ENCODE measurements around the gene PPP1R9A.

PPP1R9A gene

DNA sequence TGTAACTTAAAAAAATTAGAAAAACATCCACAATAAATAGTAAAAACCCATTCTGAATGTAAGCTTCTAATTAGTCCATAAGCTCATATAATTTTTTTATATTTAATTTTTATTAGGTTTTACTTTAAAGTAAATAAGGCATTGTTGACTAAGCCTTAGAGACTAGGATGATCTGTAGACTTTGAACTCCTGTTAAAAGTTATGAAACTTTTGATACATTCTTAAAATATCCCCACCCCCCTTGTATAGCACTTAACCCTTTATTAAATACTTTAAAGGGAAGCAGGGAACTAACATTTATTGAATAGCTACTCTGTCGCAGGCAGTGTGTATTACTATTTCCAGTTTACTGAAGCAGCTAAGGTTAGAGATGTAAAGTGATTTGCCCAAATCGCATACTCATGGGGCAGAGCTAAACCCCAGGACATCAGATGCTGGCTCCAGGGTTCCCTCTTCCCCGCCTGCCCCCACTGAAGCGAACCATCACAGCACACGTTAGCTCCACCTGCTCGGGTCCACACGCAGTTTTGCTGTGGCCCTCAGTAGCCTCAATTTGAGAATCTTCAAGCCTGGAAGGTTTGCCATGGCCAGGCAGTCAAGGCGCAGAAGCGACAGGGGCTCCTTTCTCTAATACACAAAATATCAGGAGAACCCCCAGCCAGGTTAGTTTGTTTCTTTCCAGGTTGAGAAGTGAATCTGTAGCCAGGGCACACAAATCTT lies 416.2 kb downstream of the PPP1R9A start:
- Mint-ChIP-seq H3K27me3 (no peaks in the 10 kb centered on the region), H3K4me1 (no peaks in the 10 kb centered on the region), H3K4me3 (no peak overlapping the region), H3K9me3 (peaks cover 0 to 11% of the 10 kb centered on the region in 2 donors), H3K27ac (no peak overlapping the region)
- DNase-seq (no peak), ATAC-seq (no peak)

DNA sequence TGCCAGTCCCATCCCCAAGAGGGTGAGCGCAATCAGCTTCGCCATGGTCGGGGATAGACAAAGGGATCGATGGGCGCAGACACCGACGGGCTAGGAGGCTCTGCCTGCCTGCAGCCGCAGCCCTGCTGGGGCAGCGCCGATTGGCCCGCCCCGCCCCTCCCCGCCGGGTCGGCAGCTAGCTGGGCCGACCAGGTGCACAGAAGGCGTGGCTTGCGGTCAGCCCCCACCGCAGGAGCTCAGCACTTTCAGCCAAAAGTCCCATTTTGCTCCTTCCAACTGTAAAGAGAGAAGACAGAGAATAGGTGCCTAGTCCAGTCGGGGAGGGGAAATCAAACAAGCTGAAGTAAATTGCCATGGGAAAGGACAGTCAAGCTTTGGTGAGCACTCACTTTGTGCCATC lies 417.0 kb downstream of the PPP1R9A start, which contains the start of gene PON1:
Gene PON1 (minus strand): TSS at position 102 of the 400 bp plus-strand sequence. CDS start 57 bp downstream, at position 45.
- DNase-seq, result peak in 1 of 2 donors; percentile 9
- H3K4me1 Mint-ChIP-seq, result no peaks in the 10 kb centered on the region
- no peaks in the 10 kb centered on the region for H3K27me3 Mint-ChIP-seq
- ATAC-seq, result peak; percentile 56
- peaks cover 0 to 11% of the 10 kb centered on the region in 2 donors for H3K9me3 Mint-ChIP-seq
- no peak within 1 kb of the TSS for H3K4me3 Mint-ChIP-seq
- H3K27ac Mint-ChIP-seq, result no peak within 1 kb of the TSS

DNA sequence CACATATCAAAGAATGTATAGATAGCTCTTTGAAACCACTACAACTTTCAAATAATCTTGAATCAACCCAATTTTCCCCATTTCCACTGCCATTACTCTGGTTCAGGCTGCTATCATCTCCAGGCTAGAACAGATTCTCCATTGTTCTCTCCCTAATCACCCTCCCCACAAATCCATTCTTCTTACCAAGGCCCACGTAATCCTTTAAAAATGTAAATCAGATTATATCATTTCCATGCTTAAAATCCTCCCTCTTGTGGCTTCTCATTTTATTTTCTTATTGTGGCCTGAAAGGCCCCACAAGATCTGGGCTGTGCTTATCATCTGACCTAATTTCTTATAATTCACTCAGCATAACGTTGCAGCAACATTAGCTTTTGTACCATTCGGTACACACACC lies 420.0 kb downstream of the PPP1R9A start:
- H3K27ac Mint-ChIP-seq, result no peak overlapping the region
- no peak overlapping the region for H3K4me3 Mint-ChIP-seq
- no peaks in the 10 kb centered on the region for H3K27me3 Mint-ChIP-seq
- peaks cover 0 to 11% of the 10 kb centered on the region in 2 donors for H3K9me3 Mint-ChIP-seq
- DNase-seq (no peak), ATAC-seq (no peak)
- H3K4me1 Mint-ChIP-seq, result peaks cover 12% of the 10 kb centered on the region

DNA sequence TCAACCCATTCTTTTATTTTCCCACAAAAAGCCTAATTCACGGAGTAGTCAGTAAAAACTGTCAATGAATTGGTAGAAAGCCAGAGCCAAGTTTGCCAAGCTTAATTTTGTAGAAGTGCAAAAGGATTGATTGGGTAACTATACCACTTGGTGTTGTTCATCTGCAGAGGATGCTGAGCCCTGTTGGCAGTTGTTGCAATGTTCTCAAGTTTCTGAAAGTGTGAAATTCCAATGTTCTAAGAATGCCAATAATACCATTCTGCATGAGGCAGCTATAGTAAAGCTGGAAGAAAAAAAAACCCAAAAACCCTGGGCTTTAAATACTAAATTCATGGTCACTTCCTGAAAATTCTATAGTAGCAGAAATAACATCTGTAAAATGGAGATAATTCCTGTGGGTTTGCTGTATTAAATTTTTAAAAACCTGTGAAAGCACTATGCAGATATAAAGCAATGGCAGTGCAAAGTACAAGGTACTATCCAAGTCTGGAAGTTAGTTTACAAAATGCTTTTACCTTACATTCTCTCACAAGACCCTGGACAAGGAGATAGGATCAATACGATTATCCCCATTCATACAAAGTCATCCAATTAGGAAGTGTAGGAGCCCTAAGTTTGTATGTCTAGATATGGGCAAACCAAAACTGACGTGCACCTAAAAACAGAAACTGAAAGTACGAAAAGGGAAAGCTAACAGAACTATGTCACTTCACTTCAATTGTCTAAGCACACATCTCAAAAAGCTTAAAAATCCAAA lies 423.0 kb downstream of the PPP1R9A start:
- Mint-ChIP-seq H3K27ac (peak overlapping the region; percentile 6 to 71), H3K4me3 (peak overlapping the region; percentile 45 to 73), H3K4me1 (peaks cover 12% of the 10 kb centered on the region), H3K27me3 (no peaks in the 10 kb centered on the region), H3K9me3 (peaks cover 0 to 11% of the 10 kb centered on the region in 2 donors)
- DNase-seq (peak in 1 of 2 donors; percentile 2), ATAC-seq (peak; percentile 66)

DNA sequence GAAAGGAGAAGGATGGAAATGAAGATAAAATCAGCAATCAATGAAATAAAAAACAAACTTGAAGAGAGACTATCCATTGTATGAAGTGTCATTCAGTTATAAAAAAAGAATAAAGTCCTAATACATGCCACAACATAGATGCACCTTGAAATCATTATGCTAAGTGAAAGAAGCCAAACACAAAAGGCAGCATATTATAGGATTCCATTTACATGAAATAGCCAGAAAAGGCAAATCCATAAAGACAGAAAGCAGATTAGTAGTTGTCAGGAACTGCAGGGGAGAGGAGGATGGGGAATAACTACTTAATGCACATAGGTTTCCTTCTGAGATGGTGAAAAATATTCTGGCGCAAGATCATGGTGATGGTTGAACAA lies 423.6 kb downstream of the PPP1R9A start:
- Mint-ChIP-seq H3K27me3 (no peaks in the 10 kb centered on the region), H3K27ac (peak overlapping the region; percentile 6 to 71), H3K4me1 (peaks cover 12% of the 10 kb centered on the region), H3K9me3 (peaks cover 0 to 11% of the 10 kb centered on the region in 2 donors), H3K4me3 (peak overlapping the region; percentile 45 to 73)
- no peak for ATAC-seq
- no peak for DNase-seq

DNA sequence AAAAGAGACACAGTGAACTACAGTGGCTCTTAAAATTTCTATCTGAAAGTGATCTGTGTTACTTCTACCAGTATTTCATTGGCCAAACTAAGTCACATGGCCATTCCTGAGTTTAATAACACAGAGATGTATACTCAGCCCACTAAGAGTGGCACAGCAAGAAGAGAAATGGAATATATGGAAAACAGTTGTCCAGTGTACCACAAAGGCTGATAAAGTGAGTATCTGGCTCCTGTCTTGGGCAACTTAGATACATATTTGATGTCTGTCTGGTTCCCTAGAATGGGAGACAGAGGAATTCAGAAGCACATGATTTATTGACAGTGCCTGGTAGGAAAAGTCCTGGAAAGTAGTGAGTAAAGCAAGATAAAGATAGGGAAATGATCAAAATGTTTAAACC lies 427.1 kb downstream of the PPP1R9A start:
- Mint-ChIP-seq H3K4me3 (no peak overlapping the region), H3K27ac (no peak overlapping the region), H3K27me3 (no peaks in the 10 kb centered on the region), H3K9me3 (no peaks in the 10 kb centered on the region), H3K4me1 (peaks cover 12% of the 10 kb centered on the region)
- no peak for DNase-seq
- ATAC-seq, result no peak

DNA sequence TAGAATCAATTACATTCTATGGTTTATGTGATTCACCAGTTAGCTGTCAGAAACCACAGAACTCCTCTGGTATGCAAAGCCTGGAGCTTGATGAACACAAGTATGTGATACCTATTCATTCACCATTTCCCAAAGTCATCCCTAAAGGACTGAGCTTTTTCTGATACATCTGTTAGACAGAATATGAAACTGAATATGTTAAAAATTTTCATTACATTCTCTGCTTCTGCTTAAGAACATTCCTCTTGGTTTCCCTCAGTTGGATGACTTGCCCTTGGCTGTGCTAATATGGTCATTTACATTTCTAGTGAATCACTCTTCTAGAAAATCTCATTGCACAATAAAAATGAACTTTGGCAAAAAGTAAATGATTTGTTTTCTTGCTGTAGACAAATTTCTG lies 427.7 kb downstream of the PPP1R9A start:
- Mint-ChIP-seq H3K27ac (no peak overlapping the region), H3K9me3 (no peaks in the 10 kb centered on the region), H3K4me1 (peaks cover 10% of the 10 kb centered on the region), H3K27me3 (no peaks in the 10 kb centered on the region), H3K4me3 (no peak overlapping the region)
- ATAC-seq, result no peak
- DNase-seq, result no peak

DNA sequence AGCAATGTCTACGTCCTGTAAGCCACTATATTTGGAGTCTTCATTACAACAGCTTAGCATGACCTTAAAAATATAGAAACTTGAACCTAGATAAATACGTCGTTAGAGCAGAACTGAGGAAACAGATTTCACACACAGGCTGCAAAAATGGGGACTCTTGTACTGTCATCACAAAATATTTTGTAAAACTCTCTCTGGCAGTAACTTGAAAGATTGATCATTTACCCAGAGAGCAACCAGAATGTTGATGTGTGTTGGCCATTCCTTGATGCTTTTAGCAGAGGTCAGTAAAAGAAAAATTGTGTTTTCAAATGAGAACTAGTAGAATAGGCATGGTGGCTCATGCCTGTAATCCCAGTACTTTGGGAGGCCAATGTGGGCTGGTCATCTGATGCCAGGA lies 431.4 kb downstream of the PPP1R9A start:
- no peak for DNase-seq
- H3K4me1 Mint-ChIP-seq, result no peaks in the 10 kb centered on the region
- peaks cover 7% of the 10 kb centered on the region for H3K27me3 Mint-ChIP-seq
- no peak for ATAC-seq
- H3K27ac Mint-ChIP-seq, result no peak overlapping the region
- peaks cover 0 to 7% of the 10 kb centered on the region in 2 donors for H3K9me3 Mint-ChIP-seq
- H3K4me3 Mint-ChIP-seq, result no peak overlapping the region

DNA sequence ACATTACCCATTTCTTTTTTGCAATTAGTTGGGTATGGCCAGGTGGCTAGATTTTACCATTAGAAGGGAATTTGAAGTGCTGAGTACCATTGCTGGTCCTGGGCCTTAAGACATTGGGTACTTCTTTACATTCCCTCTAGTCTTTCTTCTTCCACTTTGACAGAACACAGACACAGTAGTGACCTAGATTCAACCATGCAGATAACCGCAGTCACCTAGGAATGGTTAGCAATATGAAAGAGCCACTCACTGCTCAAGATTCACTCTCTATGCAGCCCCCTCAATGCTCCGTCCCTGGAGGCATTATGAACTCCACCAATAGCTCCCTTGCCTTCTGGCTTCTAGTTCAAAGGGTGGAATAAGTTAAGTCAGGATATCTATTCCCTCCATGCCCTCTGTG lies 433.1 kb downstream of the PPP1R9A start:
- Mint-ChIP-seq H3K27ac (no peak overlapping the region), H3K9me3 (peaks cover 0 to 7% of the 10 kb centered on the region in 2 donors), H3K4me3 (no peak overlapping the region), H3K27me3 (peaks cover 8% of the 10 kb centered on the region), H3K4me1 (no peaks in the 10 kb centered on the region)
- ATAC-seq, result no peak
- no peak for DNase-seq

DNA sequence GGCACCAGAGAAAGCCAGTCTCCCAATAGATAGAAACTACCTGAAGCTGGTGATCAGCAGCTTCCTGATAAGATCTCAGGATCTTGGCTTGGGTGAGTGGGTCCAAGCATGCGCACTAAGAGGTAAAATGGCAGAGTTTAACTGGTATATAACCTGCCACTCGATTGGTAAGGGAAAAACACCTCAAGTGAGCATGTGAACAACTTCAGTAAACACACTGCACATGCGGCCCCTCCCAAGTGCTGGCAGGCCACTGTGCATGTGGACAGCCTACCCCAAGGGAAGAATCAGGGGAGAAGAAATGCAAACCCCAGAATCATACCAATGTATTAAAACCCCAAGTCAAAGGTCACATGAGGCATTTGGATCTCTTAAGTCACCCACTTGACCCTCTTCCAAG lies 434.6 kb downstream of the PPP1R9A start:
- Mint-ChIP-seq H3K4me1 (no peaks in the 10 kb centered on the region), H3K27ac (no peak overlapping the region), H3K4me3 (no peak overlapping the region), H3K9me3 (peaks cover 0 to 7% of the 10 kb centered on the region in 2 donors), H3K27me3 (peaks cover 8% of the 10 kb centered on the region)
- DNase-seq, result no peak
- no peak for ATAC-seq

DNA sequence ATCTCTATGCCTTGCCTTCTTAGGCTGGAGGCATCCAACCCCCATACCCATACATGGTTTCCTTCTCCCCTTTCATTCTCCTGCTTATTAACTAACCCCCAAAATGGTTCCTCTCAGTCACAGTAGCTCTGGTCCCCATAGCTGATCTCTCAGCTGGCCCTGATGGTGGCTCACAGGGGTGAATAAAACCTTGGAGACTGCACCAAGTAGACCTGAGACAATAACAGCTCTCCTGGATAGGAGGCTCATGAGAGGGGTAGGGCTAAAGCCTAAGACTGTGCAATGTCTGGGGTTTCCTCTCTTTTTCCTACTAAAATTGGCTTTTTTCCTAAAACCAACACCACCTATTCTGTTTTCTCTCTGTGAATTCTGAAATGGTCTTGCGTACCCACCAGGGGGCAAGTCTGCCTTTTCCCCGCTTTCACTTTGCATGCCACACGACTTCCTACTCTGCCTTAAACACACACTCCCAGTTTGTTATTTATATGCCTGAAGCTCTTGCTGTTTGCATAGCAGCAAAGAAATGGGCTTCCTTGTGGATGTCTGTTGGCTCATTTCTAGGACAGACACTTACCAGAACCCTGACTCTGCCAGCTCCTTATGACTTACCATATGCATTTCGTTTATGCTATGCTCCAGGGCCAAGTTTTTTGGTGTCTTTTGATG lies 435.4 kb downstream of the PPP1R9A start:
- DNase-seq (no peak), ATAC-seq (no peak)
- Mint-ChIP-seq H3K4me1 (no peaks in the 10 kb centered on the region), H3K27ac (peak overlapping the region in 1 of 2 donors; percentile 40), H3K4me3 (no peak overlapping the region), H3K9me3 (peaks cover 0 to 7% of the 10 kb centered on the region in 2 donors), H3K27me3 (peaks cover 8% of the 10 kb centered on the region)

Measured in stimulated activated naive CD8-positive, alpha-beta T cell treated with anti-CD3 and anti-CD28 coated beads, Interleukin-15, amount 100 ng/mL, for 72 hours (primary cell).